GM23248 (cell line): Measurements from ENCODE around the gene SLC18A3.

Source experiments
- EZH2 ChIP-seq: fragments of 200-600 bp; sonication (generic); IDR thresholded peaks from 2 replicates; pipeline ENCODE4 v1.6.1; 2018; ENCODE audit warnings: antibody characterized with exemption, mild to moderate bottlenecking; ENCODE audit not compliant: insufficient read depth, poor library complexity, severe bottlenecking
- EZH2phosphoT487 ChIP-seq: fragments of 200-600 bp; sonication (generic); IDR thresholded peaks from 2 replicates; pipeline ENCODE4 v1.6.1; 2018; ENCODE audit warnings: antibody characterized with exemption, moderate library complexity, mild to moderate bottlenecking, low read depth; ENCODE audit not compliant: insufficient read depth

DNA sequence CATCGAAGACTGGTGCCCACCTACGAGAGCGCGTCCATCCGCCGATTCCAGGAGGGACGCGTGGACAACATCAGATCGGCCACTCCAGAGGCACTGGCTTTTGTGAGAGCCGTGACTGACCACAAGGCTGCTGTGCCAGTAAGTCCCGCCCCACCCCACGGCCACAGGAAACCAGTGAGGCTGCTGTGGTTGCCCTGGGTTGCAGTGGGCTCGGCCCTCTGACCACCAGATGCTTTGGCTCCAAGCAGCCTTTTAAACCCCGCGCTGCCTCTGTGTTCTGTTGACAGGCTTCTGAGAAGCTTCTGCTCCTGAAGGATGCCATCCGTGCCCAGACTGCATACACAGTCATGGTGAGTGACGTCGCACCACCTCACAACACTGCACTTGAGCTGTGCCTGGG is 45.0 kb downstream of the SLC18A3 start:
- no peak for TF ChIP-seq EZH2phosphoT487
- TF ChIP-seq EZH2, result no peak
